GM12864 (cell line): Measurements from ENCODE around the gene NBL1.

Experiments
- DNase-seq: peaks from one replicate; pipeline ENCODE4 v3.0.0-alpha.2; 2011; ENCODE audit warnings: low read depth
- H3K4me3 ChIP-seq: 2 replicates; pipeline ENCODE4 v1.5.1; 2011; ENCODE audit warnings: mild to moderate bottlenecking, low read depth, low read length, control low read depth
- CTCF ChIP-seq: IDR thresholded peaks from 2 replicates; pipeline ENCODE4 v1.5.1; 2011; ENCODE audit warnings: low read depth, mild to moderate bottlenecking, moderate library complexity, low read length, control low read depth, inconsistent platforms; ENCODE audit errors: missing control alignments

NBL1 gene

GRCh38 chr1:19605967-19606366 is 38.1 kb upstream of the NBL1 start:
- DNase-seq = no peak
- TF ChIP-seq CTCF = no peak
- no peak overlapping the region for H3K4me3 ChIP-seq

- H3K4me3 ChIP-seq = no peak overlapping the region
- DNase-seq = no peak
- no peak for TF ChIP-seq CTCF
Measured at GRCh38 chr1:19606817-19607642, 37.1 kb upstream of the NBL1 start.

- no peak for TF ChIP-seq CTCF
- no peak overlapping the region for H3K4me3 ChIP-seq
- DNase-seq = no peak
Measured at GRCh38 chr1:19608232-19608631, 35.9 kb upstream of the NBL1 start.

GRCh38 chr1:19610282-19610981 is 33.7 kb upstream of the NBL1 start:
- no peak for DNase-seq
- H3K4me3 ChIP-seq = no peak overlapping the region
- no peak for TF ChIP-seq CTCF

GRCh38 chr1:19612530-19612929 is 31.6 kb upstream of the NBL1 start:
- no peak for TF ChIP-seq CTCF
- no peak overlapping the region for H3K4me3 ChIP-seq
- DNase-seq = no peak

GRCh38 chr1:19613171-19613703 is 30.9 kb upstream of the NBL1 start:
- TF ChIP-seq CTCF = no peak
- no peak overlapping the region for H3K4me3 ChIP-seq
- no peak for DNase-seq
